Ectodermal cell (in vitro differentiated cells): ENCODE measurements around the gene INTS7.
"Not testable (repeated sequence)": the region's sequence is repeated elsewhere in the genome, so short reads cannot be mapped to it uniquely, and the experiment has no call there.

Experiments
- H3K27ac ChIP-seq: 2 replicates; pipeline ENCODE4 v1.7.0; 2013; ENCODE audit warnings: mild to moderate bottlenecking, low read depth, low read length; ENCODE audit not compliant: insufficient read depth, poor library complexity, severe bottlenecking
- H3K27me3 ChIP-seq: 2 replicates; pipeline ENCODE4 v1.7.0; 2013; ENCODE audit warnings: mild to moderate bottlenecking, low read length; ENCODE audit not compliant: insufficient read depth, control insufficient read depth, poor library complexity, severe bottlenecking
- H3K36me3 ChIP-seq: one replicate; pipeline ENCODE4 v1.7.0; 2013; ENCODE audit warnings: low read length; ENCODE audit not compliant: control insufficient read depth, insufficient read depth
- H3K4me1 ChIP-seq: one replicate; pipeline ENCODE4 v1.7.0; 2013; ENCODE audit warnings: low read length; ENCODE audit not compliant: control insufficient read depth, insufficient read depth
- H3K4me3 ChIP-seq: 2 replicates; pipeline ENCODE4 v1.7.0; 2013; ENCODE audit warnings: low read depth, low read length, control low read depth; ENCODE audit not compliant: insufficient read depth
- H3K9me3 ChIP-seq: 2 replicates; pipeline ENCODE4 v1.7.0; 2013; ENCODE audit warnings: mild to moderate bottlenecking, low read length, moderate library complexity; ENCODE audit not compliant: control insufficient read depth
- WGBS, 2 experiments: methylation state at CpG; one replicate each; pipeline ENCODE4 v1.1.7; 2013; ENCODE audit warnings: missing lambda C conversion rate in 2 of 2; 5-methylcytosine and 5-hydroxymethylcytosine counted together

INTS7 gene

DNA sequence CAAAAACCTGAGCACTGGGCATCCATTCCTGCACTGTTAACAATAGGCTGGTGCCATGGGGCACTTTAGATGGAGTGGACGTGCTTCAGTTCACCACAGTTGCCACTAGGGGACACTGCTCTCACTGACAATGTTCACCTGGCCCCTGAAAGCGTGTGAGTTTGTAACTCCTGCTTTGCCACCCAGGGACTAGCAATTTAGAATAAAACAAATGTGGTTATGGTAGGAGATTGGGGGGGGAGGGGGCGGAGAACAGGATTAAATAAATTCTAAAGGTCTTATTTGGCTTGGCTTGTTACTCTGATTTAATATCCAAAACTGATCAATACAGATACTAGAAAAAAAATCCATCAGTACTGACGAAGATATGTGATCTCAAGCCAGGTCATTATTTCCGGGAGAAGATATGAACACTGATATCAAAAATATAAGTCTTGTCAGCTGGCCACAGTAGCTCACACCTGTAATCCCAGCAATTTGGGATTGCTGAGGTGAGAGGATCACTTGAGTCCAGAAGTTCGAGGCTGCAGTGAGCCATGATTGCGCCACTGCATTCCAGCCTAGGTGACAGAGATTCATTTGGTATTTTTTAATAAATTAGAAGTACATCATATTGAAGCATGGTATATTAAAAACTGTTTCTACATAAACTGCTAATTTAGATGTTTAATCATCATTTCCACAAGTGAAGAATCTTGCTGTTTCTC is 23.2 kb downstream of the INTS7 start:
- Histone ChIP-seq H3K4me3 (no peak overlapping the region), H3K27me3 (no peaks in the 10 kb centered on the region), H3K27ac (no peak overlapping the region), H3K4me1 (no peaks in the 10 kb centered on the region), H3K9me3 (no peaks in the 10 kb centered on the region), H3K36me3 (peaks cover 19% of the 10 kb centered on the region)
- 63 to 71% methylated on average over 5 to 6 of the region's 7 CpGs for WGBS, 2 experiments

DNA sequence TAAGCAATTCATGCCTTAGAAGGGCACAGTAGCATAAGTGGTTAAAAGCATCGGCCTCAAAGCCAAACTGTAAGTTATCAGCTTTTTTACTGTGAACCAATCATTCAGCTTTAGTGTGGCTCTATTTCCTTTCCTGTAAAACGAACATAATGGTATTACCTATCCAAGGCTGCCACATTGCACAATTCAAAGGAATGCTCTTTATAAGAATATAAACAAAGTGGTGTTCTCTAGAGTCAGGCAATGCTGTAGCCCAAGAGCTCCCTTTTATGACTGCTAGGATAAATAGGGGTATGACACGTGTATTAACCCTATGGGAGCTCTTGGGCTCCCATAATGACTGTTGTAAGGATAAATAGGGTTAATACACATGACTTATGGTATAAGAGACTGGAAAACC is 25.4 kb downstream of the INTS7 start:
- Histone ChIP-seq H3K4me1 (no peaks in the 10 kb centered on the region), H3K36me3 (peaks cover 10% of the 10 kb centered on the region), H3K4me3 (no peak overlapping the region), H3K27ac (no peak overlapping the region), H3K27me3 (no peaks in the 10 kb centered on the region), H3K9me3 (no peaks in the 10 kb centered on the region)
- WGBS, 2 experiments, result 93 to 95% methylated on average over 3 of the region's 3 CpGs

DNA sequence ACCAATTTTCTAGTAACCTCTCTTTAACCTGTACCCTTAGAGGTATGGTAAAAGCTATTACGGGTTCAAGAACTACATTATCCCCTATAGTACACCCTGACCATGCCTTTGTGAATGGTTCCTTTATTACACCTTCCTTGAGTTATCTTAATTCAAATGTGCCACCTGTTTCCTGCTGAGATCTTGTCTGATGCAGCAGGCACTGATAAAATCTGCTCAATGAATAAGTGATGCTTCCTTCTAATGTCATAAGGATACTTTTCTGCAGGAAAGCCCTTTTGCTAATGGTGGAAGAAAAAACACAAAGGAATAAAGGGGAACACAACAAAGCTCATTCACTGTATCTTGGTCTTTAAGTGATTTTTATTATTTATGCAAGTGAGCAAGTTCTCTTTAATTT is 25.8 kb downstream of the INTS7 start:
- Histone ChIP-seq H3K36me3 (peaks cover 6% of the 10 kb centered on the region), H3K4me1 (no peaks in the 10 kb centered on the region), H3K27ac (no peak overlapping the region), H3K27me3 (no peaks in the 10 kb centered on the region), H3K4me3 (no peak overlapping the region), H3K9me3 (no peaks in the 10 kb centered on the region)
- WGBS, 2 experiments, result 96 to 100% methylated on average over 1 of the region's 1 CpG

DNA sequence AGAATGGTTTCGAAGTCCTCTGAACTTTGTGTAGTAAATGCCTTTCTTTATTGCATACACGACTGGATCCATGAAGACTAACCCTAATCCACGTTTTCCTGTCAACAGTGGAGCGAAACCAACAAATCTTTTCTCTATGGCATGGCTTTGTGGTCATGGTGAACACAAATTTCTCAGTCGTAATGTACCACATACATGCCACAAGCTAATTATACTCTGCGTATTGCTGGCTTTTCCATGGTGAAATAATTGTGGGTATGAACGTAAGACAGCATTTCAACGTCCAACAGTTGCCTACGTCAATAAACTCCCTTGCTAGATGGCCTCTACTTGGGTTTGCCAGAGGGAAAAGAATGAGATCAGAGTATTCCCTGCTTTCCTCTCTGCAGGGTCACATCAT is 27.5 kb downstream of the INTS7 start:
- H3K27ac ChIP-seq, result no peak overlapping the region
- H3K4me1 ChIP-seq, result no peaks in the 10 kb centered on the region
- H3K27me3 ChIP-seq, result no peaks in the 10 kb centered on the region
- WGBS, 2 experiments, result 93 to 96% methylated on average over 9 of the region's 9 CpGs
- H3K9me3 ChIP-seq, result no peaks in the 10 kb centered on the region
- H3K4me3 ChIP-seq, result no peak overlapping the region
- H3K36me3 ChIP-seq, result peaks cover 6% of the 10 kb centered on the region

DNA sequence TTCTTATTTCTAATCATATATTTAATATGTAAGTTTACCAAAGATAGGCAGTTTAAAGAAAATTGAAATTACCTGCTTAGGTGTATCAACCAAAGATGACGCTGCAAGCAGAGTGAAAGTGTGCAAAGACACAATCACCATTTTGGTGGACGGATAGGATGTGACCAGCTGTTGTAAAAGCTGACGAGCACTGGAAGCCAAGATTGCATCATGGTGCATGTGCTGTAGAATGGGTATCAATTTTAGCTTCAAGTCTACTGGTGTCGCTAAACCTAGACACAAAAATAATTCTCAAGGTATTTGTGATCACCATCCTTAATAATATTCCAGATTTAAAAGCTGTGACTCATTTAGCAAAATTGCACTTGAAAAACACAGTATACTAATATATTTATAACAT is 28.2 kb downstream of the INTS7 start:
- WGBS, 2 experiments, result 93 to 97% methylated on average over 4 of the region's 4 CpGs
- H3K4me1 ChIP-seq, result no peaks in the 10 kb centered on the region
- no peaks in the 10 kb centered on the region for H3K27me3 ChIP-seq
- H3K4me3 ChIP-seq, result no peak overlapping the region
- no peak overlapping the region for H3K27ac ChIP-seq
- H3K9me3 ChIP-seq, result no peaks in the 10 kb centered on the region
- peaks cover 6% of the 10 kb centered on the region for H3K36me3 ChIP-seq

DNA sequence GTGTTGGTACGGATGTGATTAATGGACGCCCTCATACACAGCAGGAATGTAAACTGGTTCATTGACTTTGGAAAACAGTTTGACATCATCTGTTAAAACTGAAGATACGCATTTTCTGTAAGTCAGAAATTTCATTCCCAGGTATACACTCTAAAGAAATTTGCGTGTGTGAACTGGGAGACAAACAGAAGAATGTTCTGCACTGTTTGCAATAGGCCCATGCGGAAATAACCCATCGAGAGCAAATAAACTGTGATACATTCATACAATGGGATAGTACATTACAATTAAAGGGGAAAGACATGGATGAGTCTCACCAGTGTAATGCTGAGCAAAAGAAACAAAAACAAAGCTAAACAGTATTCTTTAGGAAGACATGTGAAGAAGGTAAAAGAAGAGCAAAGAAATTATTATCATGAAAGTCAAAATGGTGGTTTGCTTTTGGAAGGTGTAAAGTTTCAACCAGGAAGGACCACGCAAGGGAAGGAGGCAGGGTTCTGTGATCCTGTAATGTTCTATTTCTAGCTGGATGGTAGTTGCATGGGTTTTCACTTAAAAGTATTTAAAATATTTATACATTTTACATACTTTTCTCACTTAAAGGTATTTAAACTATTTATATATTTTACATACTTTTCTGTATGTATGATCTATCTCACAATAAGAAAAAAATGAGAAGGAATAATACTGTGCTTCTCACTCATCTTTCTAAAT is 30.3 kb downstream of the INTS7 start:
- no peaks in the 10 kb centered on the region for H3K4me1 ChIP-seq
- 87 to 91% methylated on average over 7 of the region's 7 CpGs for WGBS, 2 experiments
- H3K27me3 ChIP-seq, result no peaks in the 10 kb centered on the region
- peaks cover 3% of the 10 kb centered on the region for H3K36me3 ChIP-seq
- no peak overlapping the region for H3K4me3 ChIP-seq
- no peaks in the 10 kb centered on the region for H3K9me3 ChIP-seq
- H3K27ac ChIP-seq, result no peak overlapping the region

DNA sequence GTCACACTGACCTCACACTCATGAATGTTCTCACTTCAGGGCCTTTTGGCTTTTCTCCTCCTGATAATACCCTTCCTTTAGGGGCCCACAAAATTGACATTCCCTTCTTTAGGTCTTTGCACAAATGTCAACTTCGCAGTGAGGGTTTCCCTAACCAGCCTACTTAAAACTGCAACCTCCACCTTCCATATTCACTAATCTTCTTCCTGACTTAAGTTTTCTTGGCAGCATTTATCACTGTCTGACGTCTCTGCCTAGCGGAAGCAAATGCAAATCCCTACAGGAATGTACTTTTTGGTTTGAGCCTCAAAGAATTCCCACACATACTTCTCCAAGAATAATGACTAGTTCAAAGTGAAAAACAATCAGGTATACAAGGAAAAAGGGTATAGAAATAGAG is 32.8 kb downstream of the INTS7 start:
- Histone ChIP-seq H3K36me3 (peaks cover 10% of the 10 kb centered on the region), H3K4me3 (no peak overlapping the region), H3K27ac (no peak overlapping the region), H3K9me3 (no peaks in the 10 kb centered on the region), H3K27me3 (no peaks in the 10 kb centered on the region), H3K4me1 (no peaks in the 10 kb centered on the region)
- 75 to 76% methylated on average over 3 of the region's 3 CpGs for WGBS, 2 experiments

DNA sequence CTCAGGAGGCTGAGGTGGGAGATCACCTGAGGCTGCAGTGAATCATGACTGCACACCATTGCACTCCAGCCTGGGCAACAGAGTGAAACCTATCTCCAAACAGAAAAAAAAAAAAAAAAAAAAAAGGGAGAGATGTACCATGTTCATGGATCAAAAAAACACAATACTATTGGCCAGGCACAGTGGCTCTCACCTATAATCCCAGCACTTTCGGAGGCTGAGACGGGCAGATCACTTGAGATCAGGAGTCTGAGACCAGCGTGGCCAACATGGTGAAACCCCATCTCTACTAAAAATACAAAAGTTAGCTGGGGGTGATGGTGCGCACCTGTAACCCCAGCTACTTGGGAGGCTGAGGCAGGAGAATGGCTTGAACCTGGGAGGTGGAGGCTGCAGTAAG is 37.9 kb downstream of the INTS7 start:
- not testable (repeated sequence) for H3K9me3 ChIP-seq, H3K27ac ChIP-seq, H3K4me3 ChIP-seq, H3K36me3 ChIP-seq, H3K27me3 ChIP-seq, H3K4me1 ChIP-seq
- 96 to 99% methylated on average over 4 of the region's 4 CpGs for WGBS, 2 experiments

DNA sequence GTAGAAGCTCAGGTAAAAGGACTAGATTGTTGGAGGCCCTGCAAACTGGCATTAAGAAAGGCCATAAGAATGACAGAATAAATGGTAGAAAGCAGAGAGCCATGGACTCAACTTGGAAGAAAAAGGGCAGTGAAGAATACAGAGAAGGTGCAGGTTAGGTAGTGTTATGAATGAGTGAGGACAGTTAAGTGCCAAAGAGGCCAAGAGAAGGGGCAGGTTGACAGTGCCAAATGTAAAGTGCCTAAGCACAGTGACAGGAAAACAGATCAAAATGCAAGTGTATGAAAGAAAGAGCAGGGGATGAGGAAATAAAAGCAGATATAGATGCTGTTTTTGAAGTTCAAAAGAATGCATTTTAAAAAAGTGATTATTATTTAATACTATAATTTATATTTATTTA is 43.7 kb downstream of the INTS7 start:
- Histone ChIP-seq H3K4me3 (no peak overlapping the region), H3K27ac (no peak overlapping the region), H3K27me3 (no peaks in the 10 kb centered on the region), H3K4me1 (no peaks in the 10 kb centered on the region), H3K9me3 (no peaks in the 10 kb centered on the region), H3K36me3 (no peaks in the 10 kb centered on the region)

DNA sequence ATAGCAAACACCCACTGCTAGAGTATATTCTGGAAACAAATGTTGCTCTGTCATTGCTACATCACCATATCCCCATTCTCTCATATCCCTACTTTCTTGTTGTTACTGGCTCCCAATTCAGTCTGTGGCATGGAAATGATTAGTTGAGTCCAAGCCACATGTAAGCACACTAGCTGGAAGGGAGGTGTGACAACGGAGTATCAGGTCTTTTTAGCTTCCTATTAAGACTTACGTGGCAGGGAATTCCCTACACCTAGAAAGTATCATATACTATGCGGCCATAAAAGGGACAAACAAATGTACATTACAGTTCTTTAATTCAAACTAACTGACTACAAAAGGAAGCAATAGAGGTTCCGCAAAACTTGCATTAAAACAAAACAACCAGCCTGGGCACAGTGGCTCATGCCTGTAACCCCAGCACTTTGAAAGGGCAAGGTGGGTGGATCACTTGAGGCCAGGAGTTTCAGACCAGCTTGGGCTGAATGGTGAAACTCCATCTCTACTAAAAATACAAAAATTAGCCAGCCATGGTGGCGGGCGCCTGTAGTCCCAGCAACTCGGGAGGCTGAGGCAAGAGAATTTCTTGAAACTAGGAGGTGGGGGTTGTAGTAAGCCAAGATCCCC is 48.6 kb downstream of the INTS7 start:
- Histone ChIP-seq H3K36me3 (no peaks in the 10 kb centered on the region), H3K27ac (no peak overlapping the region), H3K9me3 (no peaks in the 10 kb centered on the region), H3K4me3 (no peak overlapping the region), H3K4me1 (no peaks in the 10 kb centered on the region), H3K27me3 (no peaks in the 10 kb centered on the region)
- WGBS, 2 experiments, result 94 to 96% methylated on average over 6 to 7 of the region's 7 CpGs
